ENCODE data around the gene SLC1A1. TPM values are rescaled to one million over a fixed set of nuclear protein-coding genes. Genes with fewer than 3 reads are reported as not detected.

Gene SLC1A1
- total and polyA plus RNA-seq, 12 donors, result 0.94 to 3.5 (median 1.7) TPM

- no peaks in the 10 kb centered on the region for H3K9me3 ChIP-seq
- peak in 6 of 8 donors; percentile 40 to 67 (median 64) for ATAC-seq
- intact Hi-C loops (cut with DNase I), result loop anchor here in 2 of 10 donors (5.0 to 10.0 kb wide), 2 partner anchors 57 to 164 kb away; partner anchors contain the start of gene SLC1A1 (in 2 of the 2)
- peaks cover 0 to 74% (median 33%) of the 10 kb centered on the region in 9 donors for H3K4me1 ChIP-seq
- WGBS, 2 donors, result 58 to 59% methylated on average over 11 of the region's 11 CpGs
- H3K27ac ChIP-seq, result peak overlapping the region in 6 of 10 donors; percentile 36 to 63 (median 55)
- peak; percentile 12 to 36 for DNase-seq
- no peak overlapping the region for H3K4me3 ChIP-seq
- H3K27me3 ChIP-seq, result no peaks in the 10 kb centered on the region
- H3K36me3 ChIP-seq, result no peaks in the 10 kb centered on the region
- TF ChIP-seq, protein P1, sequence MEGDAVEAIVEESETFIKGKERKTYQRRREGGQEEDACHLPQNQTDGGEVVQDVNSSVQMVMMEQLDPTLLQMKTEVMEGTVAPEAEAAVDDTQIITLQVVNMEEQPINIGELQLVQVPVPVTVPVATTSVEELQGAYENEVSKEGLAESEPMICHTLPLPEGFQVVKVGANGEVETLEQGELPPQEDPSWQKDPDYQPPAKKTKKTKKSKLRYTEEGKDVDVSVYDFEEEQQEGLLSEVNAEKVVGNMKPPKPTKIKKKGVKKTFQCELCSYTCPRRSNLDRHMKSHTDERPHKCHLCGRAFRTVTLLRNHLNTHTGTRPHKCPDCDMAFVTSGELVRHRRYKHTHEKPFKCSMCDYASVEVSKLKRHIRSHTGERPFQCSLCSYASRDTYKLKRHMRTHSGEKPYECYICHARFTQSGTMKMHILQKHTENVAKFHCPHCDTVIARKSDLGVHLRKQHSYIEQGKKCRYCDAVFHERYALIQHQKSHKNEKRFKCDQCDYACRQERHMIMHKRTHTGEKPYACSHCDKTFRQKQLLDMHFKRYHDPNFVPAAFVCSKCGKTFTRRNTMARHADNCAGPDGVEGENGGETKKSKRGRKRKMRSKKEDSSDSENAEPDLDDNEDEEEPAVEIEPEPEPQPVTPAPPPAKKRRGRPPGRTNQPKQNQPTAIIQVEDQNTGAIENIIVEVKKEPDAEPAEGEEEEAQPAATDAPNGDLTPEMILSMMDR (IDR thresholded peaks at IDR 0.05), result peak in 7 of 9 donors; percentile 29 to 58 (median 43)
Measured at GRCh38 chr9:4548811-4549725, 58.8 kb downstream of the SLC1A1 start.

GRCh38 chr9:4549751-4550295, 59.6 kb downstream of the SLC1A1 start:
- Histone ChIP-seq H3K27me3 (no peaks in the 10 kb centered on the region), H3K4me1 (peaks cover 0 to 82% (median 38%) of the 10 kb centered on the region in 9 donors), H3K9me3 (no peaks in the 10 kb centered on the region), H3K27ac (peak overlapping the region in 6 of 10 donors; percentile 36 to 63 (median 55)), H3K36me3 (no peaks in the 10 kb centered on the region), H3K4me3 (no peak overlapping the region)
- WGBS, 2 donors, result 61 to 62% methylated on average over 4 of the region's 4 CpGs
- DNase-seq (no peak), ATAC-seq (peak in 4 of 8 donors; percentile 16 to 21 (median 18))
- intact Hi-C loops (cut with DNase I), result loop anchor here in 3 of 10 donors (5.0 to 10.0 kb wide), 4 partner anchors 47 to 165 kb away; partner anchors contain the start of gene SLC1A1 (in 3 of the 3)
- TF ChIP-seq, protein P1 (IDR thresholded peaks at IDR 0.05), result no peak

GRCh38 chr9:4550777-4551484, 60.7 kb downstream of the SLC1A1 start:
- 54 to 55% methylated on average over 4 of the region's 4 CpGs for WGBS, 2 donors
- intact Hi-C loops (cut with DNase I), result loop anchor here in 2 of 10 donors (5.0 kb wide), 3 partner anchors 46 to 59 kb away; partner anchors contain the start of gene SLC1A1 (in 1 of the 2)
- TF ChIP-seq, protein P1 (IDR thresholded peaks at IDR 0.05), result no peak
- H3K4me3 ChIP-seq, result no peak overlapping the region
- DNase-seq (no peak), ATAC-seq (no peak)
- H3K27ac ChIP-seq, result peak overlapping the region in 5 of 10 donors; percentile 12 to 63 (median 51)
- H3K36me3 ChIP-seq, result no peaks in the 10 kb centered on the region
- no peaks in the 10 kb centered on the region for H3K27me3 ChIP-seq
- peaks cover 0 to 92% (median 39%) of the 10 kb centered on the region in 9 donors for H3K4me1 ChIP-seq
- H3K9me3 ChIP-seq, result no peaks in the 10 kb centered on the region

Data from heart right ventricle (tissue), 16 donors.